IMR-90 (cell line): ENCODE measurements around the gene UBAP2L. TPM values are rescaled to one million over a fixed set of nuclear protein-coding genes. Genes with fewer than 3 reads are reported as not detected.

ENCODE experiments used
- ATAC-seq: fragments of 200-7000 bp; cut with Tn5 transposase; 2 replicates; pipeline ENCODE4 v1.9.1; 2020; ENCODE audit warnings: low read depth, mild to moderate bottlenecking, moderate library complexity
- BruUV-seq: library from RNA; stranded (reverse); fragments of 400-500 nt; replicated peaks from 2 replicates; lab custom pipeline; 2021; lab: Mats Ljungman, UMichigan
- CTCF ChIA-PET: fragments of 300-600 bp; formaldehyde crosslinking; extraction: SDS; loops from one replicate; lab custom pipeline; 2021; ENCODE audit warnings: antibody characterized with exemption; lab: Yijun Ruan, JAX
- POLR2A ChIA-PET: fragments of 300-600 bp; sonication (Branson Sonifier 250); formaldehyde crosslinking; loops from one replicate; lab custom pipeline; 2022; ENCODE audit warnings: antibody characterized with exemption; ENCODE audit not compliant: unreplicated experiment; lab: Charles Lee
- DNase-seq: peaks from one replicate; pipeline ENCODE4 v3.0.0; 2013
- H2AFZ ChIP-seq: replicated peaks from 2 replicates; pipeline ENCODE3; 2013; ENCODE audit warnings: low read length, mild to moderate bottlenecking; ENCODE audit not compliant: poor library complexity
- H2AK5ac ChIP-seq: 2 replicates; pipeline ENCODE4 v1.6.1; 2013; ENCODE audit warnings: low read depth, low read length, inconsistent platforms
- H2AK9ac ChIP-seq: replicated peaks from 2 replicates; pipeline ENCODE3; 2013; ENCODE audit warnings: mild to moderate bottlenecking, low read depth, low read length, moderate library complexity; ENCODE audit not compliant: poor library complexity
- H2BK120ac ChIP-seq: 2 replicates; pipeline ENCODE4 v1.6.1; 2013; ENCODE audit warnings: low read depth, low read length, inconsistent platforms
- H2BK15ac ChIP-seq: 3 replicates; pipeline ENCODE4 v1.6.1; 2013; ENCODE audit warnings: low read depth, low read length, inconsistent platforms
- H2BK20ac ChIP-seq: 2 replicates; pipeline ENCODE4 v1.6.1; 2013; ENCODE audit warnings: low read depth, mild to moderate bottlenecking, inconsistent platforms, low read length, moderate library complexity
- H2BK5ac ChIP-seq: 2 replicates; pipeline ENCODE4 v1.6.1; 2013; ENCODE audit warnings: mild to moderate bottlenecking, low read depth, low read length, inconsistent platforms; ENCODE audit not compliant: poor library complexity, severe bottlenecking
- H3K14ac ChIP-seq: replicated peaks from 2 replicates; pipeline ENCODE4 v1.6.1; 2013; ENCODE audit warnings: low read depth, low read length, inconsistent platforms
- H3K18ac ChIP-seq: 2 replicates; pipeline ENCODE4 v1.6.1; 2013; ENCODE audit warnings: low read depth, low read length, control low read depth
- H3K23ac ChIP-seq: 2 replicates; pipeline ENCODE4 v1.6.1; 2013; ENCODE audit warnings: low read depth, low read length, inconsistent platforms
- H3K27ac ChIP-seq: 2 replicates; pipeline ENCODE4 v1.5.1; 2013; ENCODE audit warnings: mild to moderate bottlenecking, control low read depth, low read length; ENCODE audit not compliant: insufficient read depth
- H3K27me3 ChIP-seq: 2 replicates; pipeline ENCODE4 v1.6.1; 2013; ENCODE audit warnings: low read length; ENCODE audit not compliant: control insufficient read depth, insufficient read depth
- H3K36me3 ChIP-seq: 2 replicates; pipeline ENCODE4 v1.6.1; 2013; ENCODE audit warnings: low read length, mixed read lengths; ENCODE audit not compliant: control insufficient read depth, insufficient read depth
- H3K4ac ChIP-seq: 2 replicates; pipeline ENCODE4 v1.6.1; 2013; ENCODE audit warnings: low read depth, low read length, inconsistent platforms
- H3K4me1 ChIP-seq: 2 replicates; pipeline ENCODE4 v1.6.1; 2013; ENCODE audit warnings: low read length, mixed read lengths; ENCODE audit not compliant: control insufficient read depth, insufficient read depth
- H3K4me2 ChIP-seq: 2 replicates; pipeline ENCODE4 v1.6.1; 2013; ENCODE audit warnings: low read depth, mild to moderate bottlenecking, control low read depth, low read length, moderate library complexity
- H3K4me3 ChIP-seq: 2 replicates; pipeline ENCODE4 v1.5.1; 2013; ENCODE audit warnings: low read depth, mild to moderate bottlenecking, control low read depth, low read length, moderate library complexity; ENCODE audit not compliant: insufficient read depth
- H3K56ac ChIP-seq: 2 replicates; pipeline ENCODE4 v1.6.1; 2013; ENCODE audit warnings: low read length, inconsistent platforms; ENCODE audit not compliant: insufficient read depth; ENCODE audit errors: extremely low read depth
- H3K79me1 ChIP-seq, 2 experiments: 2 replicates each; pipeline ENCODE4 v1.6.1; 2013; ENCODE audit warnings: low read length in 2 of 2, inconsistent platforms in 1 of 2, low read depth in 1 of 2
- H3K9ac ChIP-seq: 2 replicates; pipeline ENCODE4 v1.6.1; 2013; ENCODE audit warnings: low read depth, low read length, control low read depth
- H3K9me1 ChIP-seq: 2 replicates; pipeline ENCODE4 v1.6.1; 2013; ENCODE audit warnings: low read length, inconsistent platforms; ENCODE audit not compliant: insufficient read depth
- H3K9me3 ChIP-seq: 2 replicates; pipeline ENCODE4 v1.6.1; 2013; ENCODE audit warnings: low read length; ENCODE audit not compliant: control insufficient read depth, insufficient read depth
- H4K20me1 ChIP-seq: 2 replicates; pipeline ENCODE4 v1.6.1; 2013; ENCODE audit warnings: low read length, inconsistent platforms; ENCODE audit not compliant: insufficient read depth
- H4K5ac ChIP-seq: 2 replicates; pipeline ENCODE4 v1.6.1; 2013; ENCODE audit warnings: mild to moderate bottlenecking, low read depth, low read length, control low read depth
- H4K8ac ChIP-seq, 2 experiments: 2 replicates each; pipeline ENCODE4 v1.6.1; 2013; ENCODE audit warnings: low read depth in 2 of 2, low read length in 2 of 2, control low read depth in 1 of 2, inconsistent platforms in 1 of 2
- H4K91ac ChIP-seq: 2 replicates; pipeline ENCODE4 v1.6.1; 2013; ENCODE audit warnings: low read depth, low read length, inconsistent platforms; ENCODE audit not compliant: insufficient read depth
- CEBPB ChIP-seq: IDR thresholded peaks from 2 replicates; pipeline ENCODE4 v1.6.1; 2012; ENCODE audit warnings: low read depth, low read length, improper control_type of control experiment
- CHD1 ChIP-seq: IDR thresholded peaks from 2 replicates; pipeline ENCODE4 v1.6.1; 2012; ENCODE audit warnings: low read depth, low read length, improper control_type of control experiment
- ELK1 ChIP-seq: fragments of 150-350 bp; IDR thresholded peaks from 2 replicates; pipeline ENCODE4 v1.6.1; 2016; ENCODE audit warnings: low read depth, mild to moderate bottlenecking, low read length, moderate library complexity, borderline replicate concordance
- FOS ChIP-seq: fragments of 150-350 bp; IDR thresholded peaks from 2 replicates; pipeline ENCODE4 v1.6.1; 2016; ENCODE audit warnings: low read depth, low read length
- MAFK ChIP-seq: IDR thresholded peaks from 2 replicates; pipeline ENCODE4 v1.6.1; 2012; ENCODE audit warnings: low read depth, low read length, improper control_type of control experiment
- RAD21 ChIP-seq: IDR thresholded peaks from 2 replicates; pipeline ENCODE4 v1.6.1; 2012; ENCODE audit warnings: low read length, improper control_type of control experiment
- RCOR1 ChIP-seq: IDR thresholded peaks from 2 replicates; pipeline ENCODE4 v1.6.1; 2012; ENCODE audit warnings: mild to moderate bottlenecking, low read length, improper control_type of control experiment; ENCODE audit not compliant: insufficient replicate concordance
- SMC3 ChIP-seq: fragments of 150-350 bp; IDR thresholded peaks from 2 replicates; pipeline ENCODE4 v1.6.1; 2016; ENCODE audit warnings: low read depth, mild to moderate bottlenecking, antibody characterized with exemption, low read length, moderate library complexity
- WGBS, 2 experiments: methylation state at CpG; one replicate each; pipeline versions ENCODE4 v1.1.5 to v1.1.7; 2013; ENCODE audit warnings: missing lambda C conversion rate in 2 of 2; ENCODE audit not compliant: insufficient read length in 1 of 2; ENCODE audit errors: extremely low coverage in 2 of 2; 5-methylcytosine and 5-hydroxymethylcytosine counted together
- dilution Hi-C: fragments of 300-500 bp; cut with HindIII; formaldehyde crosslinking; loops from one replicate; pipeline ENCODE4 v1.14.3; 2018; ENCODE audit warnings: low sequenced_read_pairs; ENCODE audit not compliant: unreplicated experiment
- in situ Hi-C: fragments of 300-500 bp; cut with MboI; formaldehyde crosslinking; loops from 3 replicates; pipeline ENCODE4 v1.14.3; 2019; ENCODE audit warnings: low sequenced_read_pairs, inconsistent platforms, mixed read lengths
- intact Hi-C: fragments of 100-400 bp; cut with micrococcal nuclease; formaldehyde crosslinking; loops from 2 replicates; pipeline ENCODE4 v1.10.0; 2022
- polyA plus RNA-seq, 3 experiments: library from polyadenylated mRNA; depleted of rRNA; stranded (reverse); fragments of >200 nt; gene quantifications; 2 replicates each; pipeline ENCODE4 v1.2.3, GENCODE V29; 2012; ENCODE audit warnings: low replicate concordance in 1 of 3
- total RNA-seq: library from RNA; depleted of rRNA; stranded (reverse); fragments of >200 nt; gene quantifications from 2 replicates; pipeline ENCODE4 v1.2.3, GENCODE V29; 2012

Gene UBAP2L
- total and polyA plus RNA-seq, 2 of the 4 experiments (the other 2 are of a cell fraction), result 57.5 to 149 TPM

- TF ChIP-seq RCOR1 (no peak), RAD21 (no peak), ELK1 (no peak), CHD1 (no peak), SMC3 (no peak)
Observed at GRCh38 chr1:154171223-154171583, 49.6 kb upstream of the UBAP2L start (continued).

- Histone ChIP-seq H4K20me1 (peaks cover 62% of the 10 kb centered on the region), H3K27me3 (no peaks in the 10 kb centered on the region), H3K4me3 (no peak overlapping the region), H3K56ac (no peak overlapping the region), H3K4me2 (no peak overlapping the region), H2BK15ac (no peak overlapping the region), H2AK9ac (no peak overlapping the region), H2BK5ac (no peak overlapping the region), H2BK120ac (no peak overlapping the region), H3K4me1 (peaks cover 4% of the 10 kb centered on the region), H3K23ac (no peak overlapping the region), H4K91ac (no peak overlapping the region), H2AFZ (no peak overlapping the region), H3K18ac (no peak overlapping the region), H3K4ac (no peak overlapping the region), H3K9me3 (no peaks in the 10 kb centered on the region), H3K27ac (no peak overlapping the region), H3K79me1 (peaks cover 45 to 56% of the 10 kb centered on the region in 2 experiments), H3K9ac (no peak overlapping the region), H3K36me3 (peaks cover 66% of the 10 kb centered on the region), H3K14ac (no peak overlapping the region), H2AK5ac (no peak overlapping the region), H4K8ac (no peak overlapping the region), H3K9me1 (peaks cover 2% of the 10 kb centered on the region; the same call in 1 of the 2 replicates), H2BK20ac (no peak overlapping the region), H4K5ac (no peak overlapping the region)
- TF ChIP-seq CEBPB, result no peak
- TF ChIP-seq FOS, result no peak
- no peak for TF ChIP-seq ELK1
- no peak for TF ChIP-seq MAFK
- intact Hi-C loops, result no loop called here
- dilution Hi-C loops, result no loop called here
- in situ Hi-C loops, result no loop called here
- ATAC-seq (no peak), DNase-seq (no peak)
- BruUV-seq, result no TSS peak
- POLR2A ChIA-PET, result no interaction called here
- CTCF ChIA-PET, result no interaction called here
- WGBS, 2 experiments, result 100% methylated on average over 1 of the region's 5 CpGs; no CpG with 5 or more reads in 1 of the 2 experiments
Observed at GRCh38 chr1:154171880-154172279, 48.9 kb upstream of the UBAP2L start.
